Measurements from ENCODE around the gene PGF.
A peak's percentile ranks its signal among the peaks of the same experiment; 100 is the strongest.

The PGF gene

GRCh38 chr14:74915826-74916225, 39.6 kb downstream of the PGF start:
- no peak for DNase-seq

- no peak for DNase-seq
Measured at GRCh38 chr14:74915426-74915825, 40.0 kb downstream of the PGF start.

- no peak for DNase-seq
Measured at GRCh38 chr14:74913986-74914573, 41.3 kb downstream of the PGF start.

- DNase-seq = no peak
Measured at GRCh38 chr14:74913393-74913910, 41.9 kb downstream of the PGF start.

GRCh38 chr14:74912801-74913200, 42.6 kb downstream of the PGF start:
- no peak for DNase-seq

- no peak for DNase-seq
Measured at GRCh38 chr14:74912111-74912510, 43.3 kb downstream of the PGF start.

- no peak for DNase-seq
Measured at GRCh38 chr14:74911704-74912103, 43.7 kb downstream of the PGF start.

GRCh38 chr14:74911221-74911620, 44.2 kb downstream of the PGF start:
- DNase-seq = no peak

- DNase-seq = no peak
Measured at GRCh38 chr14:74910556-74910955, 44.8 kb downstream of the PGF start.

GRCh38 chr14:74909911-74910310, 45.5 kb downstream of the PGF start:
- DNase-seq = no peak

GRCh38 chr14:74909501-74909900, 45.9 kb downstream of the PGF start:
- DNase-seq = no peak

GRCh38 chr14:74908861-74909341, 46.5 kb downstream of the PGF start:
- no peak for DNase-seq

- DNase-seq = no peak
Measured at GRCh38 chr14:74907744-74908143, 47.7 kb downstream of the PGF start.

- no peak for DNase-seq
Measured at GRCh38 chr14:74906925-74907521, 48.4 kb downstream of the PGF start.

- peak; percentile 66 for DNase-seq
Measured at GRCh38 chr14:74905595-74906142, 49.7 kb downstream of the PGF start.

GRCh38 chr14:74904635-74905503, 50.5 kb downstream of the PGF start:
- no peak for DNase-seq

- DNase-seq = no peak
Measured at GRCh38 chr14:74902941-74903705, 52.3 kb downstream of the PGF start.

- no peak for DNase-seq
Measured at GRCh38 chr14:74898694-74899093, 56.7 kb downstream of the PGF start.

- no peak for DNase-seq
Measured at GRCh38 chr14:74898083-74898482, 57.3 kb downstream of the PGF start.

- DNase-seq = no peak
Measured at GRCh38 chr14:74897642-74898041, 57.8 kb downstream of the PGF start.

GRCh38 chr14:74896400-74896799, 59.0 kb downstream of the PGF start:
- no peak for DNase-seq

- no peak for DNase-seq
Measured at GRCh38 chr14:74893614-74894091, 61.7 kb downstream of the PGF start.
